NCI-H69 (cell line): ENCODE results near the gene FASTK.

Experiments
- DNase-seq: peaks from one replicate; lab custom pipeline; 2025; lab: John Stamatoyannopoulos, UW

The FASTK gene

DNA sequence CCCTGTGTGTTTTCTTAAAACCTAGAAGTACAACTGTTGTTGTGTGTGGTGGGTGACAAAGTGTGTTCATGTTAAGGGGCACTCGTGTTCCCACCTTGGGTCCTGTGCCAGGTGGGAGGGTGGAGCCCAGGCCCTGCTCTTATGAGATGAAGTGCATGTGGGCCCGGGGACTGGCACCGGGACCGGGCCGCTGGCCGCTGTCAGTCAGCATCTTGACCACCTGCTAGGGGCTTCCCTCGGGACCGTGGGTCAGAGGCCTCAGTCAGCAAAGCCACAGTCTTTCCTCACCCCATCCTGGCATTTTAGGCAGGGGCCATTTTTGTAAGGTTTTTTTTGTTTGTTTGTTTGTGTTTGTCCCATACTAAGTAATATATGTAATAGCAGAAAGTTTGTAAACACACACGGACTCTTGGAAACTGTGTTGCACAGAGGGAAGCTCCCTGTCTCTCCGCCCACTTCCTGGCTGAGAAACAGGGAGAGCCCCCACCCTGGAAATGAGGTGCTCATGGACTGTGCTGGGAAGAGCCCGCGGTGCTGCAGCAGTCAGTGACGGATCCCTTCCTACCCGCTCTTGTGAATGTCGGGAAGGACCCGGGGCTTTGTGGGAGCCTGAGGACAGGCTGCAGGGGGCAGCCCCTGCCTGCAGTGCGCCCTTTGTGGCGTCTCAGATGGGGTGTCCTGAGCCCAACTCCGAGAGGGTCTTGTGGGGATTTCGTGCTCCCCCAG is 19.0 kb upstream of the FASTK start:
- DNase-seq: no peak

DNA sequence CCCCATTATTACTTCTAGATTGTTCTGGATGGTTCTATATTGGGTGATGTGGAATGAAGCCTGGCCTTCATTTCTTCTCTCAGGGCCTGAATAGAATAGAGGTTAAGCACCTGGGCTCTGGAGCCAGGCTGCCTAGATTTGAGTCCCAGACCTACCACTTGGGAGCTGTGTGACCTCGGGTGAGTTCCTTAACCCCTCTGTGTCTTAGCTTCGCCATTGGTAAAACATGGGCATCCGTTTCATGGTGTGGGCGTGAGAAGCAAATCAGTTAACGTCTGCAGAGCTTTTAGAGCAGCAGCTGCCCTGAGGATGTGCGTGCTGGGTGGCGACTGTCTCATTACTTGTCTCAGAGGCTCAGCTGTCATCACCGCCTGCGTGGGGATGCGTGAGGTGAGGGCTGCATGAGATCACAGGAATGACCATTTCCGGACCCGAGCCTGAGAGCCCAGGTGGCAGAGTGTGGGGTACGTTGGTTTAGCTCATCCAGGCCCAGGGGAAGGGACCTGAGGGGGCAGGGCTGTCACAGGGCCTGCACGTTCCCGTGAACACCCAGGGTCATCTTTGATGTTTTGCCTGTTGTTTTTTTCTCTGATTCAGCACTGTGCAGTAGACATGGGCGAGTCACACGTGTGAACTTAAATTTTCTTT is 15.3 kb upstream of the FASTK start:
- DNase-seq: no peak

DNA sequence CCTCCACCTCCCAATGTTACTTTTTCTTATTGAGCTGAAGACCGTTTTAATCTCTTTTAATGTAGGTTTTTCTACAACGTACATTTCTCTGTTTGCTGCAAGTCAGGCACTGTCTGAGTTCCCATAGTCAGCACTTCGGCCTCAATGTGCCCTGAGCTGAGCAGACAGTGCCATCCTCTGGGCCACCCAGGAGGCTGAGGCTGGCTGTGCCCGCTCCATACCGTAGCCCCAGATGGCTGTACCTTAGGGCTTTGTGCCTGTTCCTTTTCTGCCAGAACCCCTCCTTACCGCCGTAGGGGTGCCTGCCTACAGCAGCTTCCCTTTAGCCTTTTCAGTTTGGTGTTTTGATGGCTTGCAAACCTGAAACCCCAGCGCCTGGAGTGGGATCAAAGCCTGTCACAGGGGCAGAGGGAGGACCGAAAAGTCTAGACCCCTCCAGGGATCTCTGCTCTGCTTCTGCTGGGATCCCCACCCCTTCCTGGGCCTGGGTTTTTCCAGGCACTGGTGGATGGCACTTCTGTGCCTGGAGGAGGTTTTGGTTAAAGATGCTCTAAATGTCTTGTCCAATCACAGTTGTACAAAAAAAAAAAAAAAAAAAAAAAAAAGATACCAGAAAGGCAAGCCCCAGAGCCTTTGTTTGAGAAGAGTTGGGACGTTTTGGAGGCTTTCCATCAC is 14.7 kb upstream of the FASTK start:
- no peak for DNase-seq

GRCh38 chr7:151094675-151095074 is 14.1 kb upstream of the FASTK start:
- DNase-seq: no peak

DNA sequence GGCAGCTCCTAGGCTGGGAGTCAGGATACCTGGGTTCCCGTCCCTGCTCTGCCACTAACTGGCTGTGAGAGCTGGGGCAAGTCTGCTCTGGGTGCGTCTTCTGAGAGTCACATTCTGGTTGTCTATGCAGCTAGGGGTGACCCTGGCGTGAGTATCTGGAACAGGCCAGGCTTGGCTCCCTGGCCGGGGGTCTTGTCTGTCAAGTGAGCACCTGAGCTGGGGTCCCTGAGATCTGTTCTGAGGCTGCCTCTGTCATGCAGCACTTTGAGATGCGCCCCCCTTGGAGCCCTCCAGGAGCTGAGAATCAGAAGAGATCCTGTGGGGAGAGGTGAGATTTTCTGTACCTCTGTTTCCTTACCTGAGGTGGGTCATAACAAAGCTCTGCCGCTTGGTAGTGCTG is 13.1 kb upstream of the FASTK start:
- DNase-seq: no peak

DNA sequence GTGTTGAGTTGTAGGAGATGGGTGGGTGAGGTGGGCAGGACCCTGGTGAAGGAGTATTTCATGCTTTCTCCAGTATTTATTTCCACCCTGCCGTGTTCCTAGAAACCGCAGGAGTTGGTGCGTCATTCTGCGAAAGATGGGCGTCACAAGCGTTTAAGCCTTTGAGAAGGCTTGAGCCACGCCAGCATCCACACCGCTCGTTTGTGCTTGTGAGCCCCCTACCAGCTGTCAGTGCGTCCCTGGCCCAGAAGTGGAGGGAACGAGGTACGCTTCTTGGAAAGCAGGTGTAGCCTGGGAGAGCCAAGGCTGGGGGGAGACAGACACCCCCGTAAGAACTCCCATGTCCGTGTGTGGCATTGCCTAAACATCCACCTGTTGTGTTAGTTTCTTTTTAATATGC is 11.4 kb upstream of the FASTK start:
- no peak for DNase-seq

- peak; percentile 15 for DNase-seq
These were observed 10.8 kb upstream of the FASTK start for GRCh38 chr7:151091431-151091830.

DNA sequence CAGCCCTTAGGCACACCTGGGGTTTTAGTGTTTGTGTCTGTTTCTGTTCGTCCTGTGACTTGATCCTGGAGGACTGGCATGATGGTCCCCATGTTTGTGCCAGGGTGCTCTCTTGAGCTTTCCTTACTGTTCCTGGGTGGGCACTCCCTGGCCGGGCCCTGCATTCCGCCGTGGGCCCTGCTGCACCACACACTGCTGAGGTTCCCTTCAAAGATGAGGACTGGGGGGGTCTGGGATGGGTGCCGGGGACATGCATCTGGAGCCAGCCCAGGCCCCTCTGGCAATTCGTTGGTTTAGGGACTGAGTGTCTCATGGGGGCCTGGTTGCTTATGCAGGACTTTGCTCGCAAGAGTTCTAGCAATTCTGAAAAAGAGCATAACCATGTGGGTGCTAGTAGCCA is 10.4 kb upstream of the FASTK start:
- DNase-seq: no peak

- peak; percentile 89 for DNase-seq
These were observed 9.5 kb upstream of the FASTK start for GRCh38 chr7:151089893-151090730.

GRCh38 chr7:151088856-151089699 is 8.5 kb upstream of the FASTK start:
- DNase-seq: peak; percentile 90

DNA sequence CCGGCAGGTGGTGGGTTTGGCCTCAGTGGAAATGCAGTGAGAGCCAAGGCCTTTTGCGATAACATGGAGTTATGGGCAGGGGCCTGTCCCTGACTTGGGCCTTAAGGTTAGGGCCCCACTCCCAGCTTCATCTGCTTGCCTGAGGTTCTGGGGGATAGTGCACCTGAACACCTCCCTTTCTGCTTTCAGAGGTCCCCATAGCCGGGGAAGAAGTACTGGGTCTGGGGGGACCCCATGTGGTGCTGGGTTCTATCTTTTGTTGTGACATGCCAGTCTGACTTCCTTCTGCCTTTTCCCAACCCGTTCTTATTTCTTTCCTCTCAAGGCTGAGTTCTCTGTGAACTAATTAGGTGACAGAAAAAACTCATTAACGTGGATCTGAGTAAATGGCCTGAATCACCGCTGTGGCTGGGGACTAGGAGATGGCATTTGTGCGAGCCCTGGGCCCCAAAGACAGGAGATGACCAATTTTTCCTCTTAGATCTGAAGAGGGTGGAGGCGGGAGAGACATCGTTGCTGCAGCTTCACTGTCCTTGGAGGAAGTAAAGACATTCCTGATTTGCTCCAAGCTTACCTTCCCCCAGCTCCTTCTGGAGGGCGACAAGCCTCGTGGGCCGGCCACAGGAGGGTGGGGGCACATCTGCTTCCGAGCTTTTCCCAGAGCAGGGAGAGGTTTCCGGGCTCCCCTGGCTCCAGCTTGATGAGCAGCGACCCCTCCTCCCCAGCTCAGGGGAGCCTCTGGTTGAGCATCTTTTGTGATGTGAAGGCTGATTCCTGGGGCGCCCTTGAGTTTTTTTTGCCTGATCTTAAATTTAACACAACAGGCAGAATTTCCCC is 7.6 kb upstream of the FASTK start:
- peak; percentile 44 for DNase-seq

DNA sequence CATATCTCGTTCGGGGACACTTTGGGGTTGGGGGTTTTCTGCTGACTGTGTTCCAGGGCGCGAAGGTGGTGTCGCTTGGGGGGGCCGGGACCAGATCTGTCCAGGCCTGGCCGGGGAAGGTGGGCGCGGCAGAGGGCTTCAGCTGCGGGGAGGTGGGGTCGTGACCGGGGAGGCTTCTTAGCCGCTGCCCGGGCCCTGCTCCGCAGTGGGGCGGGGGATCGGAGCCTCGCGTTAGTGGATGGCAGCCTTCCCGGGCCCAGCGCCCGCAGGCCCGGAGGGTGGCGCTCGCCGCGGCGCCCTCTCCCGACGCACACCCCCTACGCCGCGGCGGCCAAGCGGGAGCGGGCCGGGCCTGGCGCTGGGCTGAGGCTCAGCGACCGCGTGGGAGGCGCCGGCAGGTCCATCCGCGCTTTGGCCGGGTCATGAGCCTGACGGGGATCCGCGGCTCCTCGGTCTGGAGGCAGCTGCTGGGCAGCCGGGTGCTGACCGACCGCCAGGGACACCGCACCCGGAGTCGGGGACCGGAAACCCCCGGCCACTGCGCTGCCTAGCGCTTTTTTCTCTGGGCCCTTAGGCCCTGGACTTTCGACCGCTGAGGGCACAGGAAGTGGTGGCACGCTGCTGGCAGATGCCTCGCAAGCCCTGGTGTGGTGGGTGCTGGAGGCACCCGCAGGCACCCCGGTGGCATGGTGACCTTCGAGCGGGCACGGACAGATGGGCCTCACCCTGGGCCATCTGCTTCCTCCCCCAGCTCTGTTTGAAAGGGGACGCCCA is 6.8 kb upstream of the FASTK start:
- peak; percentile 82 for DNase-seq

DNA sequence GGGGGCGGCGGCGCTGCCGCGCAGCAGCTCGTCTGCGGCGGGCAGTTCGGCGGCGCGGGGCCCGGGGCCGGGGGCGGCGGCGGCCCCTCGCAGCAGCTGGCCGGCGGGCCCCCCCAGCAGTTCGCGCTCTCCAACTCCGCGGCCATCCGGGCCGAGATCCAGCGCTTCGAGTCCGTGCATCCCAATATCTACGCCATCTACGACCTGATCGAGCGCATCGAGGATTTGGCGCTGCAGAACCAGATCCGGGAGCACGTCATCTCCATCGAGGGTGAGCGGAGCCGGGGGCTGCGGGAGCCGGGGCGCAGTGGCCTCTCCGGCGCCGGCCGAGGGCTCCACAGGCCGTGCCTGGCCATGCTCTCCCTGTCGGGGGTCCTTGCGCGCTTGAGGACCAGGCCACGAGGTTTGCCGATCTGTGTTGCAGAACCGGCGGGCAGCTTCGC is 6.2 kb upstream of the FASTK start:
- DNase-seq: peak; percentile 71

GRCh38 chr7:151085691-151086620 is 5.3 kb upstream of the FASTK start, which contains the start of gene AGAP3:
TSS of gene AGAP3 (plus strand) at chr7:151086475. CDS start at chr7:151086742, 267 bp downstream.
- DNase-seq: peak; percentile 97

- DNase-seq: peak; percentile 54
These were observed 4.7 kb upstream of the FASTK start for GRCh38 chr7:151085329-151085690.

GRCh38 chr7:151083824-151084160 is 3.2 kb upstream of the FASTK start:
- DNase-seq: no peak

- DNase-seq: peak; percentile 93
These were observed 2.6 kb upstream of the FASTK start, which contains the start of gene TMUB1 for GRCh38 chr7:151083071-151083823. TSS of gene TMUB1 (minus strand) at chr7:151083493. CDS start at chr7:151082563, 930 bp downstream.
